GM12878 (cell line): Measurements from ENCODE around the gene WDR13.

ENCODE experiments used
- CBX5 ChIP-seq: sonication (generic); IDR thresholded peaks from 2 replicates; pipeline ENCODE4 v1.6.1; 2016; ENCODE audit warnings: low read depth, moderate library complexity, mild to moderate bottlenecking, inconsistent platforms
- CEBPB ChIP-seq, 2 experiments: fragments of 150-350 bp in 1 of 2; IDR thresholded peaks; 2 replicates each; pipeline ENCODE4 v1.6.1; 2012 to 2014; ENCODE audit warnings: low read depth in 2 of 2, low read length in 2 of 2, borderline replicate concordance in 1 of 2, inconsistent platforms in 1 of 2
- ESRRA ChIP-seq: IDR thresholded peaks from 2 replicates; pipeline ENCODE4 v1.6.1; 2012; ENCODE audit warnings: mild to moderate bottlenecking, low read length, improper control_type of control experiment
- EZH2 ChIP-seq: IDR thresholded peaks from 2 replicates; pipeline ENCODE4 v1.6.1; 2012; ENCODE audit warnings: low read depth, mild to moderate bottlenecking, control low read depth, inconsistent platforms, low read length, borderline replicate concordance; ENCODE audit not compliant: control insufficient read depth
- HDAC2 ChIP-seq: fragments of 200-600 bp; sonication (generic); IDR thresholded peaks from 2 replicates; pipeline ENCODE4 v1.6.1; 2017
- NFYA ChIP-seq: IDR thresholded peaks from 2 replicates; pipeline ENCODE4 v1.6.1; 2011; ENCODE audit warnings: low read depth, mild to moderate bottlenecking, low read length, improper control_type of control experiment, borderline replicate concordance
- NRF1 ChIP-seq: conservative IDR thresholded peaks from 2 replicates; pipeline ENCODE4 v1.6.1; 2011; ENCODE audit warnings: mild to moderate bottlenecking, low read depth, low read length, improper control_type of control experiment
- POLR2AphosphoS5 ChIP-seq: IDR thresholded peaks from 2 replicates; pipeline ENCODE4 v1.6.1; 2011; ENCODE audit warnings: mild to moderate bottlenecking, low read length, inconsistent platforms
- YY1 ChIP-seq: IDR thresholded peaks from 2 replicates; pipeline ENCODE4 v1.6.1; 2011; ENCODE audit warnings: low read depth, mild to moderate bottlenecking, low read length
- TF ChIP-seq, protein P1 (sequence below): fragments of 450-650 bp; IDR thresholded peaks from 2 replicates; pipeline ENCODE4 v1.6.1; 2018; ENCODE audit warnings: borderline replicate concordance, mild to moderate bottlenecking; ENCODE audit not compliant: partially characterized antibody
- TF ChIP-seq, protein P2 (sequence below), 3 experiments: IDR thresholded peaks in 2 of 3; conservative IDR thresholded peaks in 1 of 3; 2 replicates each; pipeline ENCODE4 v1.5.1; 2011; ENCODE audit warnings: low read depth in 3 of 3, low read length in 3 of 3, mild to moderate bottlenecking in 3 of 3, control low read depth in 2 of 3, moderate library complexity in 2 of 3, inconsistent platforms in 1 of 3, mixed read lengths in 1 of 3; ENCODE audit not compliant: control insufficient read depth in 2 of 3, insufficient read depth in 1 of 3; ENCODE audit errors: extremely low read depth in 1 of 3
- TF ChIP-seq, protein P3 (sequence below): IDR thresholded peaks from 2 replicates; pipeline ENCODE4 v1.6.1; 2012; ENCODE audit warnings: mild to moderate bottlenecking, low read depth, low read length
- TF ChIP-seq, protein P4 (sequence below): IDR thresholded peaks from 2 replicates; pipeline ENCODE4 v1.6.1; 2012; ENCODE audit warnings: improper control_type of control experiment, low read depth, low read length; ENCODE audit not compliant: insufficient replicate concordance
- TF ChIP-seq, protein P5 (sequence below): IDR thresholded peaks from 2 replicates; pipeline ENCODE4 v1.6.1; 2011; ENCODE audit warnings: borderline replicate concordance, low read depth, mild to moderate bottlenecking, moderate library complexity, mixed read lengths, low read length; ENCODE audit not compliant: insufficient read depth; ENCODE audit errors: extremely low read length

DNA sequence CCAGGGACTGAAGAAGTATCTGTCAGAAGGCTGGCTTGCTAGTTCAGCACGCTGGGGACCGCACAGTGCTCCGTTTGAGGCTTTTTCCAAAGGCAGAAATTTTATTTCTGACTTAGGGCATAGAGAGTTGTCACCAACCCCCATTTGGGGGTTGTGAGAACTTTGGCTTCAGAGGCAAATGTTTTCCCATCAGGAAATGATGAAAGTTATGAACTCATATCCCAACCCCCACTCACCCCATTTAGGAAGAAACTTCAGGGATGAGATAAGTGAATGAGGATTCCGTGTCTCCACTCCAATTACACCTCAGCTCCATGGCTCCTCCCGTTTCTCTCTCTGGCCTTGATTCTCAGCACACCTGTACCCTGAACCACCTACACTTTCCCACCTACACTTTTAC lies 4.3 kb upstream of the WDR13 start:
- TF ChIP-seq HDAC2, result no peak
- no peak for TF ChIP-seq POLR2AphosphoS5
- TF ChIP-seq NRF1, result no peak
- TF ChIP-seq, protein P1, sequence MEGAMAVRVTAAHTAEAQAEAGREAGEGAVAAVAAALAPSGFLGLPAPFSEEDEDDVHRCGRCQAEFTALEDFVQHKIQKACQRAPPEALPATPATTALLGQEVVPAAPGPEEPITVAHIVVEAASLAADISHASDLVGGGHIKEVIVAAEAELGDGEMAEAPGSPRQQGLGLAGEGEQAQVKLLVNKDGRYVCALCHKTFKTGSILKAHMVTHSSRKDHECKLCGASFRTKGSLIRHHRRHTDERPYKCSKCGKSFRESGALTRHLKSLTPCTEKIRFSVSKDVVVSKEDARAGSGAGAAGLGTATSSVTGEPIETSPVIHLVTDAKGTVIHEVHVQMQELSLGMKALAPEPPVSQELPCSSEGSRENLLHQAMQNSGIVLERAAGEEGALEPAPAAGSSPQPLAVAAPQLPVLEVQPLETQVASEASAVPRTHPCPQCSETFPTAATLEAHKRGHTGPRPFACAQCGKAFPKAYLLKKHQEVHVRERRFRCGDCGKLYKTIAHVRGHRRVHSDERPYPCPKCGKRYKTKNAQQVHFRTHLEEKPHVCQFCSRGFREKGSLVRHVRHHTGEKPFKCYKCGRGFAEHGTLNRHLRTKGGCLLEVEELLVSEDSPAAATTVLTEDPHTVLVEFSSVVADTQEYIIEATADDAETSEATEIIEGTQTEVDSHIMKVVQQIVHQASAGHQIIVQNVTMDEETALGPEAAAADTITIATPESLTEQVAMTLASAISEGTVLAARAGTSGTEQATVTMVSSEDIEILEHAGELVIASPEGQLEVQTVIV, result no peak
- TF ChIP-seq, protein P2, sequence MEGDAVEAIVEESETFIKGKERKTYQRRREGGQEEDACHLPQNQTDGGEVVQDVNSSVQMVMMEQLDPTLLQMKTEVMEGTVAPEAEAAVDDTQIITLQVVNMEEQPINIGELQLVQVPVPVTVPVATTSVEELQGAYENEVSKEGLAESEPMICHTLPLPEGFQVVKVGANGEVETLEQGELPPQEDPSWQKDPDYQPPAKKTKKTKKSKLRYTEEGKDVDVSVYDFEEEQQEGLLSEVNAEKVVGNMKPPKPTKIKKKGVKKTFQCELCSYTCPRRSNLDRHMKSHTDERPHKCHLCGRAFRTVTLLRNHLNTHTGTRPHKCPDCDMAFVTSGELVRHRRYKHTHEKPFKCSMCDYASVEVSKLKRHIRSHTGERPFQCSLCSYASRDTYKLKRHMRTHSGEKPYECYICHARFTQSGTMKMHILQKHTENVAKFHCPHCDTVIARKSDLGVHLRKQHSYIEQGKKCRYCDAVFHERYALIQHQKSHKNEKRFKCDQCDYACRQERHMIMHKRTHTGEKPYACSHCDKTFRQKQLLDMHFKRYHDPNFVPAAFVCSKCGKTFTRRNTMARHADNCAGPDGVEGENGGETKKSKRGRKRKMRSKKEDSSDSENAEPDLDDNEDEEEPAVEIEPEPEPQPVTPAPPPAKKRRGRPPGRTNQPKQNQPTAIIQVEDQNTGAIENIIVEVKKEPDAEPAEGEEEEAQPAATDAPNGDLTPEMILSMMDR (IDR thresholded peaks at IDR 0.05 in 2 of 3, conservative IDR thresholded peaks at IDR 0.05 in 1 of 3; ENCODE audit: control insufficient read depth in 2 of 3, extremely low read depth in 1 of 3, insufficient read depth in 1 of 3, low read depth in 3 of 3, low read length in 3 of 3), result no peak
- TF ChIP-seq, protein P3, sequence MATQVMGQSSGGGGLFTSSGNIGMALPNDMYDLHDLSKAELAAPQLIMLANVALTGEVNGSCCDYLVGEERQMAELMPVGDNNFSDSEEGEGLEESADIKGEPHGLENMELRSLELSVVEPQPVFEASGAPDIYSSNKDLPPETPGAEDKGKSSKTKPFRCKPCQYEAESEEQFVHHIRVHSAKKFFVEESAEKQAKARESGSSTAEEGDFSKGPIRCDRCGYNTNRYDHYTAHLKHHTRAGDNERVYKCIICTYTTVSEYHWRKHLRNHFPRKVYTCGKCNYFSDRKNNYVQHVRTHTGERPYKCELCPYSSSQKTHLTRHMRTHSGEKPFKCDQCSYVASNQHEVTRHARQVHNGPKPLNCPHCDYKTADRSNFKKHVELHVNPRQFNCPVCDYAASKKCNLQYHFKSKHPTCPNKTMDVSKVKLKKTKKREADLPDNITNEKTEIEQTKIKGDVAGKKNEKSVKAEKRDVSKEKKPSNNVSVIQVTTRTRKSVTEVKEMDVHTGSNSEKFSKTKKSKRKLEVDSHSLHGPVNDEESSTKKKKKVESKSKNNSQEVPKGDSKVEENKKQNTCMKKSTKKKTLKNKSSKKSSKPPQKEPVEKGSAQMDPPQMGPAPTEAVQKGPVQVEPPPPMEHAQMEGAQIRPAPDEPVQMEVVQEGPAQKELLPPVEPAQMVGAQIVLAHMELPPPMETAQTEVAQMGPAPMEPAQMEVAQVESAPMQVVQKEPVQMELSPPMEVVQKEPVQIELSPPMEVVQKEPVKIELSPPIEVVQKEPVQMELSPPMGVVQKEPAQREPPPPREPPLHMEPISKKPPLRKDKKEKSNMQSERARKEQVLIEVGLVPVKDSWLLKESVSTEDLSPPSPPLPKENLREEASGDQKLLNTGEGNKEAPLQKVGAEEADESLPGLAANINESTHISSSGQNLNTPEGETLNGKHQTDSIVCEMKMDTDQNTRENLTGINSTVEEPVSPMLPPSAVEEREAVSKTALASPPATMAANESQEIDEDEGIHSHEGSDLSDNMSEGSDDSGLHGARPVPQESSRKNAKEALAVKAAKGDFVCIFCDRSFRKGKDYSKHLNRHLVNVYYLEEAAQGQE, result no peak
- TF ChIP-seq, protein P4, sequence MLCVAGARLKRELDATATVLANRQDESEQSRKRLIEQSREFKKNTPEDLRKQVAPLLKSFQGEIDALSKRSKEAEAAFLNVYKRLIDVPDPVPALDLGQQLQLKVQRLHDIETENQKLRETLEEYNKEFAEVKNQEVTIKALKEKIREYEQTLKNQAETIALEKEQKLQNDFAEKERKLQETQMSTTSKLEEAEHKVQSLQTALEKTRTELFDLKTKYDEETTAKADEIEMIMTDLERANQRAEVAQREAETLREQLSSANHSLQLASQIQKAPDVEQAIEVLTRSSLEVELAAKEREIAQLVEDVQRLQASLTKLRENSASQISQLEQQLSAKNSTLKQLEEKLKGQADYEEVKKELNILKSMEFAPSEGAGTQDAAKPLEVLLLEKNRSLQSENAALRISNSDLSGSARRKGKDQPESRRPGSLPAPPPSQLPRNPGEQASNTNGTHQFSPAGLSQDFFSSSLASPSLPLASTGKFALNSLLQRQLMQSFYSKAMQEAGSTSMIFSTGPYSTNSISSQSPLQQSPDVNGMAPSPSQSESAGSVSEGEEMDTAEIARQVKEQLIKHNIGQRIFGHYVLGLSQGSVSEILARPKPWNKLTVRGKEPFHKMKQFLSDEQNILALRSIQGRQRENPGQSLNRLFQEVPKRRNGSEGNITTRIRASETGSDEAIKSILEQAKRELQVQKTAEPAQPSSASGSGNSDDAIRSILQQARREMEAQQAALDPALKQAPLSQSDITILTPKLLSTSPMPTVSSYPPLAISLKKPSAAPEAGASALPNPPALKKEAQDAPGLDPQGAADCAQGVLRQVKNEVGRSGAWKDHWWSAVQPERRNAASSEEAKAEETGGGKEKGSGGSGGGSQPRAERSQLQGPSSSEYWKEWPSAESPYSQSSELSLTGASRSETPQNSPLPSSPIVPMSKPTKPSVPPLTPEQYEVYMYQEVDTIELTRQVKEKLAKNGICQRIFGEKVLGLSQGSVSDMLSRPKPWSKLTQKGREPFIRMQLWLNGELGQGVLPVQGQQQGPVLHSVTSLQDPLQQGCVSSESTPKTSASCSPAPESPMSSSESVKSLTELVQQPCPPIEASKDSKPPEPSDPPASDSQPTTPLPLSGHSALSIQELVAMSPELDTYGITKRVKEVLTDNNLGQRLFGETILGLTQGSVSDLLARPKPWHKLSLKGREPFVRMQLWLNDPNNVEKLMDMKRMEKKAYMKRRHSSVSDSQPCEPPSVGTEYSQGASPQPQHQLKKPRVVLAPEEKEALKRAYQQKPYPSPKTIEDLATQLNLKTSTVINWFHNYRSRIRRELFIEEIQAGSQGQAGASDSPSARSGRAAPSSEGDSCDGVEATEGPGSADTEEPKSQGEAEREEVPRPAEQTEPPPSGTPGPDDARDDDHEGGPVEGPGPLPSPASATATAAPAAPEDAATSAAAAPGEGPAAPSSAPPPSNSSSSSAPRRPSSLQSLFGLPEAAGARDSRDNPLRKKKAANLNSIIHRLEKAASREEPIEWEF, result no peak
- TF ChIP-seq CEBPB (IDR thresholded peaks at IDR 0.05; ENCODE audit: borderline replicate concordance in 1 of 2, low read depth in 2 of 2, low read length in 2 of 2), result no peak
- TF ChIP-seq NFYA, result no peak
- TF ChIP-seq CBX5, result no peak
- TF ChIP-seq EZH2, result no peak
- no peak for TF ChIP-seq ESRRA
- no peak for TF ChIP-seq YY1
- TF ChIP-seq, protein P5, sequence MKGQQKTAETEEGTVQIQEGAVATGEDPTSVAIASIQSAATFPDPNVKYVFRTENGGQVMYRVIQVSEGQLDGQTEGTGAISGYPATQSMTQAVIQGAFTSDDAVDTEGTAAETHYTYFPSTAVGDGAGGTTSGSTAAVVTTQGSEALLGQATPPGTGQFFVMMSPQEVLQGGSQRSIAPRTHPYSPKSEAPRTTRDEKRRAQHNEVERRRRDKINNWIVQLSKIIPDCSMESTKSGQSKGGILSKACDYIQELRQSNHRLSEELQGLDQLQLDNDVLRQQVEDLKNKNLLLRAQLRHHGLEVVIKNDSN, result no peak
